Neural progenitor cell (in vitro differentiated cells): ENCODE measurements around the gene C20orf204. TPM values are rescaled to one million over a fixed set of nuclear protein-coding genes. Genes with fewer than 3 reads are reported as not detected.

Experiments
- DNase-seq: peaks from one replicate; pipeline ENCODE4 v3.0.0-alpha.2; 2016; ENCODE audit warnings: low spot score
- H2AFZ ChIP-seq: fragments of 200-600 bp; sonication (generic); replicated peaks from 2 replicates; pipeline ENCODE4 v1.6.1; 2016; ENCODE audit warnings: antibody characterized with exemption
- H3F3A ChIP-seq: fragments of 200-600 bp; sonication (generic); 2 replicates; pipeline ENCODE4 v1.6.1; 2016; ENCODE audit warnings: antibody characterized with exemption, low read depth
- H3K27ac ChIP-seq: fragments of 200-600 bp; sonication (generic); 2 replicates; pipeline ENCODE4 v1.5.1; 2016; ENCODE audit warnings: mild to moderate bottlenecking
- H3K27me3 ChIP-seq: fragments of 200-600 bp; sonication (generic); 2 replicates; pipeline ENCODE4 v1.6.1; 2016; ENCODE audit warnings: mild to moderate bottlenecking, moderate library complexity
- H3K36me3 ChIP-seq: fragments of 200-600 bp; sonication (generic); 2 replicates; pipeline ENCODE4 v1.5.1; 2016
- H3K4me1 ChIP-seq: fragments of 200-600 bp; sonication (generic); 2 replicates; pipeline ENCODE4 v1.6.1; 2016; ENCODE audit warnings: mixed run types
- H3K4me2 ChIP-seq: fragments of 200-600 bp; sonication (generic); 2 replicates; pipeline ENCODE4 v1.6.1; 2016
- H3K4me3 ChIP-seq: fragments of 200-600 bp; sonication (generic); 2 replicates; pipeline ENCODE4 v1.5.1; 2016
- H3K79me2 ChIP-seq: fragments of 200-600 bp; sonication (generic); 2 replicates; pipeline ENCODE4 v1.6.1; 2016; ENCODE audit warnings: low read depth
- H3K9ac ChIP-seq: fragments of 200-600 bp; sonication (generic); 2 replicates; pipeline ENCODE4 v1.6.1; 2016
- H3K9me3 ChIP-seq: fragments of 200-600 bp; sonication (generic); 2 replicates; pipeline ENCODE4 v1.5.1; 2016; ENCODE audit warnings: low read depth
- H4K20me1 ChIP-seq: fragments of 200-600 bp; sonication (generic); 2 replicates; pipeline ENCODE4 v1.6.1; 2016; ENCODE audit warnings: low read depth
- H3K27ac Mint-ChIP-seq: 3 replicates; pipeline ENCODE4 v1.8.0; 2021; ENCODE audit warnings: mixed read lengths
- H3K27me3 Mint-ChIP-seq: 2 replicates; pipeline ENCODE4 v1.8.0; 2022; ENCODE audit warnings: low read depth, mild to moderate bottlenecking, inconsistent platforms, moderate library complexity, mixed read lengths; ENCODE audit not compliant: insufficient read depth
- H3K36me3 Mint-ChIP-seq: 3 replicates; pipeline ENCODE4 v1.8.0; 2021; ENCODE audit warnings: mixed read lengths
- H3K4me1 Mint-ChIP-seq: 3 replicates; pipeline ENCODE4 v1.8.0; 2021; ENCODE audit warnings: mixed read lengths
- H3K4me3 Mint-ChIP-seq: 3 replicates; pipeline ENCODE4 v1.8.0; 2021; ENCODE audit warnings: mild to moderate bottlenecking, moderate library complexity, mixed read lengths
- H3K9me3 Mint-ChIP-seq: 3 replicates; pipeline ENCODE4 v1.8.0; 2020; ENCODE audit warnings: mixed read lengths
- CTCF ChIP-seq: fragments of 200-600 bp; sonication (generic); IDR thresholded peaks from 2 replicates; pipeline ENCODE4 v1.5.1; 2017; ENCODE audit warnings: antibody characterized with exemption, mild to moderate bottlenecking
- EZH2 ChIP-seq: fragments of 200-600 bp; sonication (generic); IDR thresholded peaks from 2 replicates; pipeline ENCODE4 v1.6.1; 2017; ENCODE audit warnings: antibody characterized with exemption, mild to moderate bottlenecking, moderate library complexity
- EZH2phosphoT487 ChIP-seq: fragments of 200-600 bp; sonication (generic); IDR thresholded peaks from 2 replicates; pipeline ENCODE4 v1.6.1; 2017; ENCODE audit warnings: antibody characterized with exemption
- total RNA-seq: library from RNA; depleted of rRNA; stranded (reverse); fragments of >200 nt; gene quantifications from 2 replicates; pipeline ENCODE4 v1.2.3, GENCODE V29; 2015; ENCODE audit warnings: low replicate concordance

The C20orf204 gene
- total RNA-seq, 1 donor from 2014 or later = 0.04 TPM

GRCh38 chr20:64077876-64078551, 42.0 kb downstream of the C20orf204 start:
- Histone ChIP-seq H4K20me1 (peaks cover 17% of the 10 kb centered on the region), H3K4me2 (peak overlapping the region; percentile 99), H3K79me2 (no peaks in the 10 kb centered on the region), H2AFZ (no peak overlapping the region), H3F3A (peaks cover 43% of the 10 kb centered on the region), H3K27me3 (peaks cover 39% of the 10 kb centered on the region), H3K4me1 (peaks cover 13% of the 10 kb centered on the region), H3K27ac (no peak overlapping the region), H3K9me3 (no peaks in the 10 kb centered on the region), H3K36me3 (no peaks in the 10 kb centered on the region), H3K9ac (no peak overlapping the region), H3K4me3 (no peak overlapping the region)
- TF ChIP-seq EZH2 (no peak), EZH2phosphoT487 (no peak), CTCF (no peak)
- Mint-ChIP-seq H3K27ac (no peak overlapping the region), H3K9me3 (no peaks in the 10 kb centered on the region), H3K4me3 (no peak overlapping the region), H3K36me3 (no peaks in the 10 kb centered on the region), H3K27me3 (peaks cover 2% of the 10 kb centered on the region), H3K4me1 (peaks cover 30% of the 10 kb centered on the region)
- no peak for DNase-seq

DNA sequence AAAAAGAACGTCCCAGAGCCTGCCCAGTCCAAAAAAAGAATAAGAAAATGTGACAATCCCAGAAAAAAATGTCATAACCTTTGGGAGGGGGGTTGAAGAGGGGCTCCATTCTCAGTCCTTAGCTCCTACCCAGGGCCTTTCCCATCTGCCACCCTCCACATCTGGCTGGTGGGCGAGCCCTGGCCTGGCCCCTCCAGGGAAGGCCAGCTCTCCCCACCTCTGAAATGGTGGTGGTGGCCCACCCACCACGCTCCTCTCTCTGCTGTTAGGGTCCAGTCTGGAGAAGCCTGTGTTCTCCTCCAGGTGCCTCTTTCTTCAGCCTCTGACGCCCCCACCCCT, 42.9 kb downstream of the C20orf204 start:
- Histone ChIP-seq H3K4me1 (peaks cover 17% of the 10 kb centered on the region), H3F3A (peaks cover 48% of the 10 kb centered on the region), H3K9ac (no peak overlapping the region), H2AFZ (no peak overlapping the region), H3K4me2 (peak overlapping the region; percentile 99), H3K4me3 (peak overlapping the region; percentile 77), H3K79me2 (no peaks in the 10 kb centered on the region), H4K20me1 (peaks cover 19% of the 10 kb centered on the region), H3K27ac (no peak overlapping the region), H3K27me3 (peaks cover 48% of the 10 kb centered on the region), H3K36me3 (no peaks in the 10 kb centered on the region), H3K9me3 (no peaks in the 10 kb centered on the region)
- peak overlapping the region; percentile 81 for H3K4me3 Mint-ChIP-seq
- no peak for DNase-seq
- no peaks in the 10 kb centered on the region for H3K36me3 Mint-ChIP-seq
- H3K27me3 Mint-ChIP-seq = peaks cover 2% of the 10 kb centered on the region
- no peak overlapping the region for H3K27ac Mint-ChIP-seq
- no peaks in the 10 kb centered on the region for H3K9me3 Mint-ChIP-seq
- TF ChIP-seq EZH2 (no peak), EZH2phosphoT487 (no peak), CTCF (no peak)
- peaks cover 32% of the 10 kb centered on the region for H3K4me1 Mint-ChIP-seq

GRCh38 chr20:64079273-64080012, 43.5 kb downstream of the C20orf204 start, which contains the start of gene RGS19:
Gene RGS19, minus strand, starts transcription at chr20:64079518. Its CDS starts 2,632 bp downstream, at chr20:64076886.
- H3K27me3 ChIP-seq = peaks cover 53% of the 10 kb centered on the region
- peaks cover 5% of the 10 kb centered on the region for H3K27me3 Mint-ChIP-seq
- H3K4me3 Mint-ChIP-seq = peak within 1 kb of the TSS; percentile 86
- H2AFZ ChIP-seq = peak within 1 kb of the TSS; percentile 82
- H3K27ac ChIP-seq = no peak within 1 kb of the TSS
- H3K4me2 ChIP-seq = peak within 1 kb of the TSS; percentile 99
- H4K20me1 ChIP-seq = peaks cover 19% of the 10 kb centered on the region
- TF ChIP-seq EZH2 = peak; percentile 39
- TF ChIP-seq CTCF = no peak
- no peak for TF ChIP-seq EZH2phosphoT487
- no peaks in the 10 kb centered on the region for H3K9me3 Mint-ChIP-seq
- H3K9me3 ChIP-seq = no peaks in the 10 kb centered on the region
- H3K79me2 ChIP-seq = no peaks in the 10 kb centered on the region
- peak within 1 kb of the TSS; percentile 28 for H3K9ac ChIP-seq
- H3K4me3 ChIP-seq = peak within 1 kb of the TSS; percentile 77
- DNase-seq = peak; percentile 92
- peaks cover 22% of the 10 kb centered on the region for H3K4me1 ChIP-seq
- H3K27ac Mint-ChIP-seq = no peak within 1 kb of the TSS
- H3K36me3 Mint-ChIP-seq = no peaks in the 10 kb centered on the region
- H3F3A ChIP-seq = peaks cover 53% of the 10 kb centered on the region
- H3K4me1 Mint-ChIP-seq = peaks cover 36% of the 10 kb centered on the region
- H3K36me3 ChIP-seq = no peaks in the 10 kb centered on the region
